GM18511 (cell line): ENCODE data around the gene MOSPD3.

Source experiments
- ATAC-seq: cut with Tn5 transposase; IDR thresholded peaks from one replicate; pipeline ENCODE4 v1.9.1; 2021; ENCODE audit warnings: mild to moderate bottlenecking, moderate library complexity; ENCODE audit not compliant: unreplicated experiment

Gene MOSPD3

GRCh38 chr7:100575206-100575631 lies 37.1 kb upstream of the MOSPD3 start:
- no peak for ATAC-seq

- no peak for ATAC-seq
Observed at GRCh38 chr7:100575746-100576383, 36.5 kb upstream of the MOSPD3 start.

DNA sequence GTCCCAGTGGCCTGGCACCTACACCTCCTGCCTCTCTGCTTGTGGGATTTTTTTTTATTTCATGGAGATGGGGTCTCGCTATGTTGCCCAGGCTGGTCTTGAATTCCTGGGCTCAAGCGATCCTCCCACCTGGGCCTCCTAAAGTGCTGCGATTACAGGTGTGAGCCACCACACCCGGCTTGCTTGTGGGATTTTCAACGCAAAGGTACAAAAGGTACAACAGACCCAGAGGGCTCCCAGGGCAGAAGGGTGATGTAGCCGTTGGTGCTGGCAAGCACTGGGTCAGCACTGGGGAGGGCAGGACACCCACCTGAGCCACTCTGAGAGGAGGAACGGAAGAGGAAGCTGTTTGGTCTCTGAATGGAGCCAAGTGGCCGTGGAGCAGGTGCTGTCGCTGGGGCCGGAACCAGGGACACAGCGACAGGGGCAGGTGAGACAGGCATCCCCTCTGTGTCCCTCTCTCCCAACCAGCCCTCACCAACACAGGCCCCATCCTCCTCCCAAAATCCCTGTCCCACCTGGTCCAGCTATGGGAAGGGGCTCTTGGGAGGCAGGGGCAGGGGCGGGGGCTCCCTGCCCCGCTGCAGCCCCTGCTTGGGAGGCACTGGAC lies 35.9 kb upstream of the MOSPD3 start:
- ATAC-seq, result no peak

GRCh38 chr7:100577103-100577502 lies 35.2 kb upstream of the MOSPD3 start:
- ATAC-seq, result no peak

- no peak for ATAC-seq
Observed at GRCh38 chr7:100577507-100577906, 34.8 kb upstream of the MOSPD3 start.

DNA sequence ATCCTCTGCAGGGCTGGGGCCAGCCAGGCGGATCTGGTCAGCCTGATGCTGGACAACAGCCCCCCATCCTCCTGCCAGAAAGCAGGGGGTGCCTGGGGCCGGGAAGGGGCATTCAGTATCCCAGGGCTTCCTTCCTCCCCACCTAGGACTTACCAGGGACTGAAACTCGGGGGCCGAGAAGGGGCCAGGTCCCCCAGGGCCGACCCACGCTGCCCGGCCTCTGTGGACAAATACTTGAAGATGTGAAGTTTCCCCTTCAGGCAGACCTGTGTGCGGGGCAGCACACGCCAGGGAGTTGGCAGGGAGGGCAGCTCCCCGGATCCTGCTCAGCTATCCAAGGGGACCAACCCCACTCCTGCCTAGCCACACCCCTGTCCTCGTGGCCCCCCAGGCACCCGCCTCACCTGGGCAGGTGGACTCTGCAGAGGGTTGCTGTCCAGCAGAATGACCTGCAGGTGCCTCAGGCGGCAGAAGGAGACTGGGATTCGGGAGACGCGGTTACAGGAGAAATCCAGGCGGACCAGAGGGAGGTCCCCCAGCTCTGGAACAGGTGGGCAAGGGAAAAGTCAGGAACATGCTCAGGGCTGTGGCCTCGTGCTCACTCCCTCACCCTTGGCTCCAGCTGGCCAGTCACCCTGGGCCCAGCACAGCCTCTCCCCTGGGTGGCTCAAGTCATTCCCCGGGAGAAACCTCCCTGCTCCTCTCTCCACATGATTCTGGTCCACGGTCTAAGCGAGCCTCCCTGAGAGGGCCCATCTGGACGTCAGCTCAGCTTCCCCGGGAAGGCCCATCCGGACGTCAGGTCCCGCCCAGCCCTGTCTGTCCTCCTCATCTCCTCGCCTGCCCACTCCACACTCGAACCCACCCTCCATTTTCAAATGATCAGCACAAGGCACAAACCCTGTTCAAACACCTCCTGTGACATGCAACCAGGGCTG lies 33.8 kb upstream of the MOSPD3 start:
- ATAC-seq, result no peak

GRCh38 chr7:100580466-100581283 lies 31.7 kb upstream of the MOSPD3 start:
- ATAC-seq, result no peak

- ATAC-seq, result no peak
Observed at GRCh38 chr7:100582041-100582579, 30.2 kb upstream of the MOSPD3 start.

- no peak for ATAC-seq
Observed at GRCh38 chr7:100582650-100583049, 29.7 kb upstream of the MOSPD3 start.

- ATAC-seq, result no peak
Observed at GRCh38 chr7:100583132-100584053, 28.9 kb upstream of the MOSPD3 start.

DNA sequence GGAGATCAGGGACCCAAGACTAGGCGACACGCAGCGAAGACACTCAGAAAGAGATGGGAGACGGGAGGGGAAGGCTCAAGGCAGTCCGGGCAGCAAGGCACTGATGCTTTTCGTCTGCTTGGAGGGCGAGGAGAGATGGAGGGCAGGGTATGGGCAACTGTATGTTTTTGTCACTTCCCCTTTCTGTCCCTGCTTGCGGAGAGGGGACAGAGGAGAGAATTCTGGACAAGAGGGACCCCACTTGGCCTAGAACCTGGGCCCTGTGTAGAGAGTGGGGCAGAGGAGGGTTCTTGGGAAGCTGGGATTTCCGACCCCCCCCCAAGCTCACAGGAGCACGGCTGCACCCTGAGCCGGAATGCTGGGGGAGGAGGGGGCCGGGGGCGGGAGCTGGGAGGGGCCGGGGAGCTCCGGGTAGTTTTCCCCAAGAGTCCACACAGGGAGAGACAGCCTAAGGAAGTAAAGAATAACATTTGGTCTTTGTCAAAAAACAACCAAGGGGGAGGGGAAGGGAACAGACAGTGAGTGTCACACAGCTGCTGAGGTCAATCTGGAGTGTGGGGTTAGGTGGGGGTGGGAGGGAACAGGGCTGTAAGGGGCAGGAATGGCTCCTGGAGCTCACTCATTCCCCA lies 28.2 kb upstream of the MOSPD3 start:
- ATAC-seq, result no peak

DNA sequence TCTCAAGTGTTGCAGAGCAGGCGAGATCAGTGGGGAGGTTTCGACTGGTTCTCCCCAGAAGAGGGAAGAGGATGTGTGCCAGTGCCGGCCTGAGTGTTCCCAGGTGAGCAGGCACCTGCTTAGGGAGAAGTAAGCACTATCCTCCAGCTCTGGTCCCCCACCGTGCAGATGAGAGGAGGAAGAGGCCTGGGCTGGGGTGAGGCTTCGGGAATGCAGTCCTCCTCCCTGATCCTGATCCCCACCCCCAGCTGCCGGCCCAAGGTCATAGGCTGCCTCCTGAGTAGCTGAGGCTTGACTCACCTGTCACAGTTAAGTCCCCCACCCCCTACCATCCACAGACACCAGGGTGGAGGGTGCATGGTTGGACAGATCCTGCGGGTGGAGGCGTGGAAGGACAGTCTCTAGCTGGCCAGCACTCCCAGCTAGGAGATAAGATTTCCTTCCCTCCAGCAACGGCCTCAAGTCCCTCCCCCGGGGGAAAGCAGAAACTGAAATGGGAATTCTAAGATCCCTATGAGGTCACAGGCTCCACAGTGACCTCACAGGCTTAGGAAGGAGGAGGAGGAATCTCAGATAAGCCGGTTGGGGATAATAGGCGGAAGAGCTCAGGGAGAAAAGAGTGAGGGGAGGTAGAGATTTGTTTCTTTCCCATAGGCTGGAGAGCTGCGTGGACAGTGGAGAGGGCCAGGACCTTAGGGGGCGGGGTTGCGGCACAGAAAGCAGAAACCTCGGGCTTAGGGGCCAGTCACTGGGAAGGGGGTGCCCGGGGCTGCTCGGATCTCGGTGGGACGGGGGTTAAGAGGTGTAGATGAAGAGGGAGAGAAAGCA lies 27.4 kb upstream of the MOSPD3 start:
- no peak for ATAC-seq

- ATAC-seq, result no peak
Observed at GRCh38 chr7:100585511-100586265, 26.7 kb upstream of the MOSPD3 start, which contains the start of gene LRCH4. LRCH4 (minus strand) TSS chr7:100586129; CDS start chr7:100586100, 29 bp downstream.

GRCh38 chr7:100586266-100587025 lies 25.9 kb upstream of the MOSPD3 start, which contains the start of gene FBXO24:
FBXO24 (plus strand) TSS chr7:100586328; CDS start chr7:100586626, 298 bp downstream.
- peak; percentile 86 for ATAC-seq

DNA sequence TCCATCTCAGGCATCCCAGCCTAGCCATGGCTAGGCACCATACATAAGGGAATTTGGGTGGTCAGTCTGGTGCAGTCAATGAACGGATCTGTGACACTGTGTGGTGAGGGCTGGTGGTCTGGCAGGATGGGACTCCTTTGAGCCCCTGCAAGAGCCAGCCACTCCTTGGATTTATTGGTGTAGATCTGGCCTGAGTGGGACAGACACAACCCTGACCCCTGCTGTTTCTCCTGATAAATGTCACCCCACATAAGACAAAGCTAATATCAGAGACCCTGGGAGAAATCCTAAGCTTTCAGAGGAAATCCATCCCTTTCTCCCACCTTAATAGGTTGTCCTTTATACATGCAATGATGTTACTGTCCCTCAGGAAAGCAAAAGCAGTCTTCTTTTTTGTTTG lies 23.9 kb upstream of the MOSPD3 start:
- no peak for ATAC-seq

DNA sequence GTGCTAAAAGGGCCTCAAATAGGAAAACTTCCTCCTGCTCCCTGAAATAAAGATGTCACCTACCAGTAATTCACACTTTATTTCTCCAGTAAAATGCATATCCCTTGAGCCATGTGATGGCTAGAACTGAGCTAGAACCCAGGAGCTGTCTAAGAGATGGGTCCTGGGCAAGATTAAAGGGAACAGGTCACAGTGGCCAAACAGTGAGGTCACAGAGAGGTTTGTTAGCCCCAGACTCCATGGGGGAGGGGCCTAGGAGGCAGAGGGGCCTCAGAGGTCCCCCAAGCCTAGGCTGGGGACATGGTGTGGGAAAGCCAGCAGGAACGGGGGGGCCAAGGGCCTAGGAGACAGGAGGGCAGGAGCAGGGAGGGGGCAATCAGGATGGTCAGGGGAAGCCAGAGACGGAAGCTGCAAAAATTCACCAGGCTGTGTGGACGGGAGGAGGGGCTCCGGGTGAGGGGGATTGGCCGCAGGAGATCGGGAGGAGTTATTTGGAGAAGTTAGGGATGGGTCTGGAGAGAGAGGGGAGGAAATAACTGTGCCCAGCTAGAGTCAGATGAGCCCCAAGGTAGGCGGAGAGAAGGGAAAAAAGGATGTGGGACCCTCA lies 22.9 kb upstream of the MOSPD3 start:
- ATAC-seq, result no peak
